HG03196 (cell line): ENCODE measurements around the gene CELF5.
"Not testable (repeated sequence)": the region's sequence is repeated elsewhere in the genome, so short reads cannot be mapped to it uniquely, and the experiment has no call there.

Experiments used
- ATAC-seq: cut with Tn5 transposase; IDR thresholded peaks from one replicate; pipeline ENCODE4 v1.9.1; 2021; ENCODE audit not compliant: unreplicated experiment

The CELF5 gene

GRCh38 chr19:3189702-3190469 lies 34.6 kb upstream of the CELF5 start:
- ATAC-seq: no peak

- no peak for ATAC-seq
These were observed 34.0 kb upstream of the CELF5 start for GRCh38 chr19:3190470-3190770.

GRCh38 chr19:3190921-3191805 lies 33.3 kb upstream of the CELF5 start:
- no peak for ATAC-seq

GRCh38 chr19:3191806-3192104 lies 32.7 kb upstream of the CELF5 start:
- ATAC-seq: not testable (repeated sequence)

- ATAC-seq: no peak
These were observed 32.2 kb upstream of the CELF5 start for GRCh38 chr19:3192228-3192635.

GRCh38 chr19:3192684-3193083 lies 31.8 kb upstream of the CELF5 start:
- ATAC-seq: no peak

GRCh38 chr19:3193256-3194105 lies 31.0 kb upstream of the CELF5 start:
- no peak for ATAC-seq

GRCh38 chr19:3194106-3195087 lies 30.1 kb upstream of the CELF5 start:
- ATAC-seq: no peak

- no peak for ATAC-seq
These were observed 28.2 kb upstream of the CELF5 start for GRCh38 chr19:3196064-3196932.

GRCh38 chr19:3196933-3197205 lies 27.6 kb upstream of the CELF5 start:
- no peak for ATAC-seq

GRCh38 chr19:3198901-3199700 lies 25.4 kb upstream of the CELF5 start:
- ATAC-seq: no peak

- no peak for ATAC-seq
These were observed 23.3 kb upstream of the CELF5 start for GRCh38 chr19:3201072-3201700.

- no peak for ATAC-seq
These were observed 22.6 kb upstream of the CELF5 start for GRCh38 chr19:3201911-3202310.

- ATAC-seq: no peak
These were observed 22.1 kb upstream of the CELF5 start for GRCh38 chr19:3202346-3202745.

GRCh38 chr19:3202895-3203294 lies 21.6 kb upstream of the CELF5 start:
- ATAC-seq: not testable (repeated sequence)

GRCh38 chr19:3203805-3204645 lies 20.4 kb upstream of the CELF5 start:
- ATAC-seq: no peak

GRCh38 chr19:3204646-3205275 lies 19.7 kb upstream of the CELF5 start:
- no peak for ATAC-seq
